HUDEP-2 (cell line): ENCODE data around the gene FAM83F.

Experiments used
- DNase-seq, 76 experiments: peaks; one replicate each; lab custom pipeline; 2025; ENCODE audit not compliant: unreplicated experiment in 76 of 76; lab: John Stamatoyannopoulos, UW

FAM83F gene

DNA sequence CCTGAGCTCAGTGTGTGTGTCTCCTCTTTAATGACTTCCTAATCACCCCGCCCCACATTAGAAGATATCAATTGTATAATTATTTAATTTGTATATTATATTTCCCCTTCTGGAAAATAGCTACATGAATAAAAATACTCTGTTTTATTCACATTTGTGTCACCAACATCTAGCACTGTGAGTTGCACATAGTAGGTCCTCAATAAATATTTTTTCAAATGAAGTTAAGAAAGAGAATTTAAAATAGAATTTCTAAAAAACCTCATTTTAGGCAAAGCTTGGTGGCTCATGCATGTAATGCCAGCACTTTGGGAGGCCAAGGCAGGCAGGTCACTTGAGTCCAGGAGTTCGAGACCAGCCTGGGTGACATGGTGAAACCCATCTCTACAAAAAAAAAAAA is 59.7 kb downstream of the FAM83F start:
- no peak for DNase-seq

DNA sequence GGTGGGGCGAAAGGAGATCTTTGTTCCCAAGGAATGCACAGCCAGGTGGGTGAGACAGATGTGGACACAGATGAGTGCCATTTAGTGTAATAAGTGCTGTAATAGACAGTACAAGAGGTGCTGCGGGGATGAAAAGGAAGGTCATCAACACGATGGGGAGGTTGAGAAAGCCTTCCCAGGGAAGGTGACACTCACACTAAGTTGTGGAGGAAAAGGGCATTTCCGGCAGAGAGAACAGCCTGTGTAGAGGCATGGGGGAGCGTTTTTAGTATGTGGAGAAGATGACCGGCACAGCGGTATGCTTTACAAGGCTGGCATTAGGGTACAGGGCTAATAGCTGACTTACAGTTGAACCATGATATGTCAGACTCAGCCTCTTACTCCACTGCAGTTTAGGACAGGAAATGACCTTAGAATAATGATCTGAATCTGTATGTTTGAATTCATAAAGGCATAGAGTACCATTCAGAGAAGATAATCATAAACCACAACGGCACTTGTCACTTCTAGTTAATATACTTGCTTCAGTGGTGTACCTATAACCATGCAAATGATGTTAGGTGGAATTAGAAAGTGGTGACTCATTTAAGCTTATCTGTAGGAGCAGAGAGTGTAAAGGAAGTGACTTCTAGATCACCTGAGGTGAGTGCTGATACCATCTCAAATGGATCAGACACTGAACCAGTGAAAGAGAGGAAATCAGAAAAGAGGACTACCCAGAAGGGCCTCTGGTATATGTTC is 60.6 kb downstream of the FAM83F start:
- peak in 13 of 76 experiments; percentile 17 to 60 (median 27) for DNase-seq

DNA sequence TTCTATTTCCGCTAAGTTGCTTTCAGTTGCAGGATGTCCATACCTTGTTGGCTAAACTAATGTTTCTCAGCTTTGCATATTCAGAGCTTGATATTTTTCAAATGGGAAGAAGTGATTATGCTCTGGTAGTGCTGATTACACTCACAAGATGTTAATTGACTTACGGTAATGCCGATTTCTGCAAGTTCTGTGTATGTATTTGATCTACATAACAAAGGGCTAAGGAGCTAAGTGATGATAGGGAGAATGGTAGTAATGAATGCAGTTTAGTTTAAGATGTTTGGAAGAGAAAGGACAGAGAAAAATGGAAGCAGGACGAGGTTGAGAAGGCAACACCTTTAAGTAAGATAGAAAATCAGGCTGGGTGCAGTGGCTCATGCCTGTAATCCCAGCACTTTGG is 61.4 kb downstream of the FAM83F start:
- DNase-seq, result no peak

- no peak for DNase-seq
Measured at GRCh38 chr22:40056559-40056958, 61.8 kb downstream of the FAM83F start.

DNA sequence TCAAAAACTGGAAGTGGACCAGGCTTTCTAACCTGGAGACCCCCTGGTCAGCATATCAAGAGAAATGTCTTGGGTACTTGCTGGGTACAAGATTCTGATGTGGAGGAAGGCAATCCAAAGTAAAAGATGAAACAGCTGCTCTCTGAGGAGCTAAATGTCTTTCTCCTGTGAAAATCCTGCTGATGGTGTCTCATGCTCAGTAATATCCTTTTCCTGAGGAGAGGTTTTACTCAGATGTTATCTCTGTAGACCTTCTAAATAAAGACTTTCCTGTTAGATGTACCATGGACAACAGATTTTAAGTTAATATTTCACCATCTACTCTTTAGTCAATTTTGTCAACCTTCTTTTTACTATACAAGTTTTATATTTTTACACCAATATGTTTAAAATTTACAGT is 62.9 kb downstream of the FAM83F start:
- DNase-seq, result no peak

DNA sequence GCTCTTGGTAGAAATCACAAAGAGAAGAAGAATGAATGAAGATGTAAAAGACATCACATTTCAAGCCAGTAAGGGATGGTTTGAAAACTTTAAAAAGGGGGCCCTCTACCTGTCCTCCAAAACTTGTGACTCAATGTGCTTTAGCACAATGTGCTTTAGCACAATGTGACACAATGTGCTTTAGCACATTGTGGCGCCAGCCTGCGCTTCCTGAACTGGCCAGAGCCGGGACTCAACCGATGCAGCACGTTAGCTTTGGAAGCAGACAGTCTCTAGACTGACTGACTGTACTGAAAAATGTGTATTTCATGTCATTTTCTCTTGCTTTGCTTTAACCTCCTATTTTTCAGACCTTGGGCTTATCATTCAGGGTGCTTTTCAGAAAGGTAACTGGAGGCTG is 63.5 kb downstream of the FAM83F start:
- DNase-seq, result no peak

DNA sequence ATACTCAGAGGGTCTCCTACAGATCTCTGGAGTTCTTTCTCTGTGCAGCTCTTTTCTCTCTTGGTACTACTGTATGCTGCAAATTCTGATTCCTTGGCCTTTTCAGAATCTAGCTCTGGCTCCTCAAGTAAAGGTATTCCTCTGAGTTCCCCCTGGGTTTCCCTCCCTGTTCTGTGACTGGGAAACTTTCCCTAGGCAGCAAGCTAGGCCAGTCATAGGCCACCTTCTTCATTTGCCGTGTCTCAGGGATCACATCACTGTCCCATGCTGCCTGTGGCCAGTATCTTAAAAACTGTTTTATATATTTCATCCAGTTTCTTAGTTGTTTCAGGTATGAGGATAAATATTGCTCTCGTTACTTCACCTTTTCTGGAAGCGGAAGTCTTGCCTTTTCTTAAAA is 71.2 kb downstream of the FAM83F start:
- no peak for DNase-seq

DNA sequence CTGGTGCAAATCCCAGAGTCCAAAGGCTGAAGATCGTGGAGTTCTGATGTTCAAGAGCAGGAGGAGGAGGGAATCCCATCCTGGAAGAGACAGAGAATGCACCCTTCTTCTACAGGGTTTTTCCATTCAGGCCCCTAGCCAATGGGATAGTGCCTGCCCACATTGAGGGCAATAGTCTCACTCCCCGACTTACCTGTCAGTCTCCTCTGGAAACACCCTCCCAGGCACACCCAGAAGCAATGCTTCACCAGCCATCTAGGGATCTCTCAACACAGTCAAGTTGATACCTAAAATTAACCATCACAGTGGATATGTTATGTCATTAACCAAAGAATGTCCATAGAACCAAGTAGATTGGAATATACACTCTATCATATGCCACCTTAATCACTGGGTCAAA is 72.9 kb downstream of the FAM83F start:
- DNase-seq, result no peak

- DNase-seq, result no peak
Measured at GRCh38 chr22:40070701-40071100, 75.9 kb downstream of the FAM83F start.

- DNase-seq, result no peak
Measured at GRCh38 chr22:40071720-40072119, 77.0 kb downstream of the FAM83F start.

- DNase-seq, result peak in 1 of 76 experiments; percentile 7
Measured at GRCh38 chr22:40076702-40077645, 82.2 kb downstream of the FAM83F start.

DNA sequence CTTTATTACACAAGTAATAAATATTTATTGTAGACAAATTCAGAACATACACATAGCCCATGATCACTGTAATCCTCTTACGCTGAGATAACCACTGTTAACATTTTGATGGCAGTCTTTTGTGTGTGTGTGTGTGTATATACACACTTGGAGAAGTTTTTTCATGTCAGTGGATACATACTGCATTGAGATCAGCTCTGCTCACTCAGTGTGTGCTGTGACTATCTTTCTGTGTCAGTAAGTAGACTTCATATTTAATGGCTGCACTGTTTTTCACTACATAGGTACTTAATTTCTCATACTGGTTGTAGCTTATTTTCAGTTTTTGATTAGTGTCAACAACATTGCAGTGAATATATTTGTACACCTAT is 82.9 kb downstream of the FAM83F start:
- no peak for DNase-seq

DNA sequence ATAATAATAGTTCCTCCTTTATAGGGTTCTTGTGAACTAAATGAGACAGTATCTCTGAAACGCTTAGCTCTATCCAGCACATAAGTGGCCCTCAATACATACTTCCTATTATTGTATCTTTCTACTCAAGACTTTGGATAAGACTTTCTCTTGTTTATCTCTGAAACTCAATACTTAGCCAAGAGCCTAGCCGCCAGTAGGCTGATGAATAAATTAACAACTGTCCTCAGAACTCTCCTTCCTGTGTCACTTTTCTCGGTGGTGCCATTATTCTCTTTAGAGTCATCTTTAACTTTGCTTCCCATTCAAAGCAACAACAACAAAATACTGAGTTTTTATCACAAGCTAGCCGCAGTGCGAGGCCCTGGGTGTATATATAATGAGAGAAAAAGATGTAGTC is 86.9 kb downstream of the FAM83F start:
- DNase-seq, result peak in 2 of 76 experiments; percentile 3 to 6

- no peak for DNase-seq
Measured at GRCh38 chr22:40082184-40082583, 87.4 kb downstream of the FAM83F start.

DNA sequence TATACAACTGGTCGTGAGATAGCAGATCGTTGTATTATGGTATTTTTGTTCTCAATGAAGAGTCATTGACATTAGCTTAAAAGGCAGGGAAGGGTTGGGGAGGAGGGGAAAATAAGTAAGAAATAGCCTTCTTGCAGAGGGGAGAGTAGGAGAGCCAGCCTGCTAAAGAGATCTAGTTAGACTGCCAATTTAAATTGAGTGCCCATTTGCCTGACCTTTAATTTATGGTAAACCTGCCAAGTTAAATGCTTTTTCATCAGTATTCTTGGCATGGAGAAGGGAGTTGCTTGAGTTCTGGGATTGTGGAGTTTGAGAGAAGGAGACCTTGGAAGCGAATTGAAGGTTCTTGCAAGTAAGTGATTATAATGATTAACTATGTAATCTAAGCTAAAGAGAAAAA is 89.0 kb downstream of the FAM83F start:
- no peak for DNase-seq

DNA sequence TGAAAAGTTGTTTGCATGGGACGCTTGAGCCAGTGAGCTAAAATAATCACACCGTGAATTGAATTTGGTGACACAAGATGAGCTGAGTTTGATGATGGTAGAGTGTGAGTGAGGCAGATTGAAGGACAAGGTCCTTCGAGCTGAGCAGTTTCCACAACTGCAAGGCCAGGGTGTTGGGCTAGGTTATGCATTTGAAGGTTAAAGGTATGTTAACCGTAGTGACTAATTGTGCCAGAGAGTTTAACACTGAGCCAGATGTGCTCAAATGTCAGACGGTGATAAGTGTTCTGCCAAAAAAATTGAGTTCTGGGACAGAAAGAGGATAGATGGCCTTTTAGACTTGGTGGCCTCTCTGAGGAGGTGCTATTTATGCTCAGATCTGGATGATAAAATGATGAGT is 89.5 kb downstream of the FAM83F start:
- peak in 2 of 76 experiments; percentile 12 to 18 for DNase-seq

DNA sequence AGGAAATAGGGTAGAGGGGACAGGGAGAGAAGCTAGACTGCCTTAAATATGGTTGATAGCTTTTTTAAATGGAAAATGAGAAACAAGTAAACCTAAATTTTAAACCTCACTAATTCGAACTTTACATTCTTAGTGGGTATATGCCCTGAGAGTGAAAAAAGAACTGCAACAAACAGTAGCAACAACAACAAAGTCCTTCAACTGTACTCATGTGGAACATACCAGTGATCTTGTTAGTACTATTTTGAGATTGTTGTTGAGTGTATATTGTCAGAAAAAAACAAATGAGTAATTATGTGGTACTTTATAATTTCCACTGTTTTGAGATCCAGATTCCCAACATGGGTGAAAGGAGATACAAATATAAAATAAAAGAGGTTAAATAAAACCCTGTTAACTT is 94.1 kb downstream of the FAM83F start:
- no peak for DNase-seq
